ENCODE data around the gene CSPG5. TPM values are rescaled to one million over a fixed set of nuclear protein-coding genes. Genes with fewer than 3 reads are reported as not detected.

CSPG5 gene
- total RNA-seq, 2 donors from 2014 or later: 0.14 to 1.2 TPM

DNA sequence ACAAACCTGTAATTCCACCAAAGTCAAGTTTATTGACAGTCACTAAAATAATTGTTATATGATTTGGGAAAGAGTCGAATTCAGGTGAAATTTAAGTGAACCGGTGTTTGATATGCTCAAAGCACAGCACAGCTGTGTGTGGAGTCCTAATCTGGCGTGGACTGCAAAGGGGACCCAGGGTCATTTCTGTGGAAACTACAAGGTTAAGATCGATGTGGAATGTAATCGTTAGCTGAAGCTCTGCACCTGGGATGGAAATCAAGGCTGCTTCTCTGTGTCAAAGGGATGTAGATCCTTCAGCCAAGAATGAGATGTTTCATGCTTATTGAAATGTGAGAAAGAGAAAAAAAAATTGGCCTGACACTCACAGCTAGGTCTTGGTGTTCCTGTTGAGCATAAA lies 63.6 kb downstream of the CSPG5 start:
- H3K4me1 ChIP-seq (replicated peaks): peaks cover 6% of the 10 kb centered on the region
- no peak for DNase-seq (ENCODE audit: low spot score)
- H3K9me3 ChIP-seq: no peaks in the 10 kb centered on the region
- 56% methylated on average over 5 of the region's 5 CpGs for WGBS
- intact Hi-C loops (cut with DNase I): no loop called here
- TF ChIP-seq, protein P1, sequence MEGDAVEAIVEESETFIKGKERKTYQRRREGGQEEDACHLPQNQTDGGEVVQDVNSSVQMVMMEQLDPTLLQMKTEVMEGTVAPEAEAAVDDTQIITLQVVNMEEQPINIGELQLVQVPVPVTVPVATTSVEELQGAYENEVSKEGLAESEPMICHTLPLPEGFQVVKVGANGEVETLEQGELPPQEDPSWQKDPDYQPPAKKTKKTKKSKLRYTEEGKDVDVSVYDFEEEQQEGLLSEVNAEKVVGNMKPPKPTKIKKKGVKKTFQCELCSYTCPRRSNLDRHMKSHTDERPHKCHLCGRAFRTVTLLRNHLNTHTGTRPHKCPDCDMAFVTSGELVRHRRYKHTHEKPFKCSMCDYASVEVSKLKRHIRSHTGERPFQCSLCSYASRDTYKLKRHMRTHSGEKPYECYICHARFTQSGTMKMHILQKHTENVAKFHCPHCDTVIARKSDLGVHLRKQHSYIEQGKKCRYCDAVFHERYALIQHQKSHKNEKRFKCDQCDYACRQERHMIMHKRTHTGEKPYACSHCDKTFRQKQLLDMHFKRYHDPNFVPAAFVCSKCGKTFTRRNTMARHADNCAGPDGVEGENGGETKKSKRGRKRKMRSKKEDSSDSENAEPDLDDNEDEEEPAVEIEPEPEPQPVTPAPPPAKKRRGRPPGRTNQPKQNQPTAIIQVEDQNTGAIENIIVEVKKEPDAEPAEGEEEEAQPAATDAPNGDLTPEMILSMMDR (IDR thresholded peaks at IDR 0.05): no peak
- TF ChIP-seq POLR2AphosphoS5 (IDR thresholded peaks at IDR 0.05): no peak
- TF ChIP-seq POLR2A (IDR thresholded peaks at IDR 0.05): no peak
- no peaks in the 10 kb centered on the region for H3K36me3 ChIP-seq
- H3K4me3 ChIP-seq: no peak overlapping the region
- no peak overlapping the region for H3K27ac ChIP-seq
- no peaks in the 10 kb centered on the region for H3K27me3 ChIP-seq (replicated peaks; ENCODE audit: insufficient read depth)

DNA sequence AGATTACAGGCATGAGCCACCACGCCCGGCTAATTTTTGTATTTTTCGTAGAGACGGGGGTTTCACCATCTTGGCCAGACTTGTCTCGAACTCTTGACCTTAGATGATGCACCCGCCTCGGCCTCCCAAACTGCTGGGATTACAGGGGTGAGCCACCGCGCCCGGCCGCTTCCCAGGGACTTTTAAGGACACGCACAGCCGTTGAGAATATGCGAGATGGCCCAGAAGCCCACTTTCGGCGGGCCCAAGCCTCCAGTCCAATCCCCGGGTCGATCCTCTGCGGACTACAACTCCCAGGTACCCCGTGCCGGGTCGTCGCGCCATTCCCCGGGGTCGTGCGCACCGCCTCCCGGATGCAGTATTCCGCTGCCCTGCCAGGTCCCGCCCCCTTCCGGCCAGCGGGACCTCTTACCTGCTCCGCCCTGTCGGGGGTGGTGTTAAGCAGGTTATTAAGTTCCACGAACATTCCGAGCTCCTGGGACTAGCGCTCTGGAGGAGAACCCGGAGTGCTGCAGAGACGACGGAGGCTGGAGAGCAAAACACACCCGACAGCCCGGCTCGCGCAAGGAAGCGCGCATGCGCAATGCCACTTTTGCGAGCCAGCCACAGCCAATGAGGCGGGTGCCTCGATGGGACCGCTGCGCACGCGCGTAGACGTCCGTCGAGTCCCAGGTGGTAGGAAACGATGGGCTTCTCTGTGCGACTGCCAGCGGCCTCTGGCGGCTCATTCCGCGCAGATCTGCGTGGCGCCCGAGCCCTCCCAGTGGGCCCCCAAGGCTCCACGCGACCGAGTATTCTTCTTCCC lies 65.3 kb downstream of the CSPG5 start, which contains the start of gene ELP6:
TSS of gene ELP6 (minus strand) at position 588 of the 805 bp plus-strand sequence. CDS start at position 466, 122 bp downstream.
- Histone ChIP-seq H3K27ac (peak within 1 kb of the TSS; percentile 94 to 96), H3K4me1 (replicated peaks) (peaks cover 6% of the 10 kb centered on the region), H3K9me3 (no peaks in the 10 kb centered on the region), H3K4me3 (peak within 1 kb of the TSS; percentile 73 to 74), H3K27me3 (replicated peaks; ENCODE audit: insufficient read depth) (no peaks in the 10 kb centered on the region), H3K36me3 (no peaks in the 10 kb centered on the region)
- intact Hi-C loops (cut with DNase I): no loop called here
- peak; percentile 95 for DNase-seq (ENCODE audit: low spot score)
- WGBS: under 1% methylated on average over 55 of the region's 71 CpGs
- TF ChIP-seq, protein P1 (IDR thresholded peaks at IDR 0.05): peak in 2 of 4 experiments; percentile 57 to 62
- TF ChIP-seq POLR2AphosphoS5 (IDR thresholded peaks at IDR 0.05): peak; percentile 91
- peak; percentile 35 for TF ChIP-seq POLR2A (IDR thresholded peaks at IDR 0.05)

DNA sequence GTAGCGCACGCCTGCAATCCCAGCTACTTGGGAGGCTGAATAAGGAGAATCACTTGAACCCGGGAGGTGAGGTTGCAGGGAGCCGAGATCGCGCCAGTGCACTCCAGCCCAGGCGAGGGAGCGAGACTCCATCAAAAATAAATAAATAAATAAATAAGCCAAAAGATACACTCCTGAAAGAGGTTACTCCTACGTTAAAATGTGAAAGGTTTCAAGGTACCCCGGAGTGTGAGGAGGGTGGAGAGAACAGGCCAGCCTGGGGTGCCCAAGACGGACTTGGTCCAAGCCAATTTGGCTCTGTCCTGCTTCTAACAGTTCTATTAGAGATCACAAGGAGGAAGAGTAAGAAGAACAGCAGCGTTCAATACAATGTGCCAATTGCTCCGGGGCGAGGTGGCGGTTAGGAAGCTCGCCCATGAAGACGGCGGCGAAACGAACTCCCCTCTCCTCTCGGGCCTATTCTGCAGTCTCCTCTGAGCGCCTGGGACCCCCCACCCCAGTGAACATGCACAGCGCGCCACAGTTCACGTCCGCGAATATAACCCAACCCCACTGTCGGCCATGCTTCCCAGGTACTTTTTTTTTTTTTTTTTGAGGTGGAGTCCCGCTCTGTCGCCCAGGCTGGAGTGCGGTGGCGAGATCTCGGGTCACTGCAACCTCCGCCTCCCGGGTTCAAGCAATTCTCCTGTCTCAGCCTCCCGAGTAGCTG lies 66.1 kb downstream of the CSPG5 start:
- peak; percentile 14 for DNase-seq (ENCODE audit: low spot score)
- H3K4me3 ChIP-seq: peak overlapping the region; percentile 73 to 74
- peak overlapping the region; percentile 94 to 96 for H3K27ac ChIP-seq
- TF ChIP-seq, protein P1 (IDR thresholded peaks at IDR 0.05): no peak
- TF ChIP-seq POLR2AphosphoS5 (IDR thresholded peaks at IDR 0.05): no peak
- no peak for TF ChIP-seq POLR2A (IDR thresholded peaks at IDR 0.05)
- peaks cover 6% of the 10 kb centered on the region for H3K4me1 ChIP-seq (replicated peaks)
- no peaks in the 10 kb centered on the region for H3K9me3 ChIP-seq
- no peaks in the 10 kb centered on the region for H3K27me3 ChIP-seq (replicated peaks; ENCODE audit: insufficient read depth)
- 14% methylated on average over 36 of the region's 36 CpGs for WGBS
- no peaks in the 10 kb centered on the region for H3K36me3 ChIP-seq
- intact Hi-C loops (cut with DNase I): no loop called here

Small RNA genes within 50 kb of the gene (small RNA-seq; reads per million reads assigned to genes)
- gene RN7SL870P: 0 reads per million in 2 donors

Other genes with a start within 250 kb of the CSPG5 start
- gene PTPN23, start 197.8 kb downstream of the CSPG5 start, total RNA-seq: 10 to 100 TPM; 31.7 to 47.4 TPM
- gene SCAP, start 102.9 kb downstream of the CSPG5 start, total RNA-seq: 100 to 1,000 TPM in 1 of 2 donors, 10 to 100 TPM in 1; 71.5 to 230 TPM
- 10 to 100 TPM; 34.7 to 45.8 TPM for gene ELP6, start 65.2 kb downstream of the CSPG5 start, total RNA-seq
- gene SMARCC1, start 203.0 kb upstream of the CSPG5 start, total RNA-seq: 10 to 100 TPM; 49.9 to 58.7 TPM
- gene DHX30, start 224.3 kb upstream of the CSPG5 start, total RNA-seq: 100 to 1,000 TPM in 1 of 2 donors, 10 to 100 TPM in 1; 72.9 to 107 TPM

Data from prostate gland (tissue), 2 donors.